NCI-H128 (cell line): Measurements from ENCODE around the gene L1CAM.

ENCODE experiments used
- DNase-seq: peaks from one replicate; lab custom pipeline; 2025; ENCODE audit not compliant: unreplicated experiment; lab: John Stamatoyannopoulos, UW

L1CAM gene

GRCh38 chrX:153885968-153886903 lies at the start of gene L1CAM:
L1CAM (minus strand) TSS chrX:153886173; CDS start chrX:153875836, 10,337 bp downstream.
- no peak for DNase-seq

- no peak for DNase-seq
These were observed 49.4 kb upstream of the L1CAM start for GRCh38 chrX:153935326-153935851.

- peak; percentile 30 for DNase-seq
These were observed 48.9 kb upstream of the L1CAM start, which contains the start of gene NAA10 for GRCh38 chrX:153934762-153935325. NAA10 (minus strand) TSS chrX:153935037; CDS start chrX:153934904, 133 bp downstream.

DNA sequence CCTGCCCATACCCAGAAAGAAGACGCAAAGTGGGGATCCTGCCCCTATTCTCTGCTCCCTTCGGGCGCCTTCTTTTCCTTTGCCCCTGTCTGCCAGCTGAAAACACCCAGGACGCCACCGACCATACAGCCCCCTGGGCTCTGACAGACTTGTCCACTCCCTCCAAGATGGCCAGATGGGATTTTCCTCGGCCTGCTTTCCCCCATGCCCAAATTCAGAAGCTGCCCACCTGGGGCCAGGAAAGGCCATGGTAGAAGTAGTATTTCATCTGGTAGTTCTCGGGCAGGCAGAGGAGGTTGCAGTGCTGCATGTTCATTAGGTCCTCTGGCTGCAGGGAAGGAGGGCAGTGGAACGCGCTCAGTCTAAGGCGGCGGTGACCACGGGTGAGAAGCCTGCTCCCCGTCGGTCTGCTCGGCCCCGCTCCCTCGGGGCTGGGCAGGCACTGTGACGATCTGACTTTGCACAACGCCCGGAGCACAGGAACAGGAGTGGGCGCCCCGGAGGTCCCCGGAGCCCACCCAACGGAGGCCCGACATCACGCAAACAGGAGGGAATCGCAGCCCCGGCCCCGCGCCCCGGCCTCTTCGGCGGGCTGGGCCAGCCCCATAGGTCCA lies 48.3 kb upstream of the L1CAM start:
- DNase-seq = no peak

DNA sequence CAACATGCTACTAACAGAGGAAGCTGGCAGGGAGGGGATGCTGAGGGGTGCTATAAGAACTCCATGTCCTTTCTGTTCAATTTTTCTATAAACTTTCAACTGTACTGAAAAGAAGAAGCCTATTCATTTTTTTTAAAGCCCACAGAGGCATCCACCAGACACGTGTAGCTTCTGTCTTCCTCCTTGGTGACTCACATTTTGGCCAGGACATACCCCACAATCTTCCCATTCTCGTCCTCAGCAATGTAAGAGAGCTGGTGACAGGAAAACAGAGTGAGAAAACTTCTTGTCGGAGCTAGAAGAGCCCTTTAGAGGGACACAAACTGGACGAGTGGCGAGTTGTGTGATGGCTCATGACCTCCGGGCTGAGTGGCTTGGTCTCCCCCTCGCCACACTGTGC lies 47.8 kb upstream of the L1CAM start:
- DNase-seq = no peak

- no peak for DNase-seq
These were observed 46.4 kb upstream of the L1CAM start for GRCh38 chrX:153932220-153932915.

- no peak for DNase-seq
These were observed 45.8 kb upstream of the L1CAM start for GRCh38 chrX:153931748-153932147.

DNA sequence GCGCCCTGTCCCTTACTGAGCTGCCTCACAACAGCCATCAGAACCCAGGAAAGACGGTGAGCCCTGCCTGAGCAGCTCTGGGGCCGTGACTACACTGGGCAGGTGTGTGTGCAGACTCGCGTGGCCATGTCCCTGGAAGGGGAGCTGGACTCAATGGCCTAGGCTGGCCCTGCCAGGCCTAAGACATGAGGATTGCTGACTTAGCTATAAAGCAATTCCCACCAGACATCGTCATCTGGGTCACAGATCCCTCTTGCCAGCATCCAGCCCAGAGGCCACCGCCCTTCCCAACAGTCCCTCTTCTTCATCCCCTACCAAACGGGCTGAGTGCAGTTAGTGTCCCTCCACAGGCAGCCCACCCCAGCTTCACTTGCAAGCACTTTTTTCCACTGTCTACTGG lies 45.2 kb upstream of the L1CAM start:
- DNase-seq = no peak

DNA sequence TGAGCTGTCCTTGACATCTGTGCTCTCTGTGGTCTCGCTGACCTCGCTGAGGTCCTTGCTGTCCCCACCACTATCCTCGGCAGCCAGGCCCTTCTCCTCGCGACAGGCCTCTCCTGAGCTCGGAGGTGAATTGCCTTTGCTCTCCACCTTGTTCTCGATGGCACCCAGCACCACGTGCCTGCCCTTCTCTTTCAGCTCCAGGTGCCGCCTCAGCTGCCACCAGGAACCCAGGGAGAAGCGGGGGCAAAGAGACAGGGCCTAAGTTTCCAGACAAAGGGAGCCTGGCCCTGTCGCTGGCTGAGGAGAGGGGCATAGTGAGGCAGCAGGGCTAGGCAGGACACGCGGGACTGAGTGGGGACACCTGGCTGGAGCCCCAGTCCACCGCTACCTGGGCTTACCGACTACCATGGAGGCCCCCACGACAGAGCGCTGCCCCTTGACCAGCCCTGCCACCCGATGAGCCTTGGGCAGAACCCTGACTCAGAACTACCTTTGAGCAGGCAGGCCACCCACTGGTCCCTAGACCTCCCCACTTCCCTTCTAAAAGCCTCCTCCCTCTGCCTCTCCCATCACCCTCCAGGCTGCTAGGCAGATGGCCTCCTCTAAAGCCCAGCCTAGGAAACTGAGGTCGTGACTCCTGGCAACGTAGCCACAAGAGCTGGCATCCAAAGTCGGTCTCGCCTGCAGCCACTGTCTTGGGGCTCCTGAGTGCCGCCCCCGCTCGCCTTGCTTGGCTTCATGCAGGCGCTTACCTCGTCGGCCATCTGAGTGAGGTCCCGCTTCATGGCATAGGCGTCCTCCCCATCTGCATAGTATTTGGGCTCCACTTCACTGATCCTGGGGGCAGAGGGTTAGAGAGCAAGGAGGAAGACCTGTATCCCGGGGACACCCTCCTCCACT lies 44.3 kb upstream of the L1CAM start:
- DNase-seq = no peak

DNA sequence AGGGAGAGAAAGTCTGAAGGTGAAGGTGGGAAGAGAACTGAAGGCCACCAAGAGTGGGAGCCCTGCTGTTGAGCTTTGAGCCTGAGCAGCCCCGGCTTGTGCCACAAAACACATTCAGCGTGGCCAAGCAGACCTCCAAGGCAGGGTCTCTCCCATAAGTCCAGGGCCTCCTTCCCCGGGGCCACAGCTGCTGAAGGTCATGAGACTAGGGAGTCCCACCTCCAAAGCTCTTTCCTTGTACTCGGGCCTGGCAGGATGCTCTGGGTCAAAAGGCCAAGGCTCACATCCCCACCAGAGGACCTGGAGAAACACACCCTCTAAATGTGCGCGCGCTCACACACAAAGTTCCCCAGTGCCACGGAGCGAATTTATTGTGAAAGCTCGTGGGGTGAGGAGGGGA lies 43.6 kb upstream of the L1CAM start:
- DNase-seq = no peak

DNA sequence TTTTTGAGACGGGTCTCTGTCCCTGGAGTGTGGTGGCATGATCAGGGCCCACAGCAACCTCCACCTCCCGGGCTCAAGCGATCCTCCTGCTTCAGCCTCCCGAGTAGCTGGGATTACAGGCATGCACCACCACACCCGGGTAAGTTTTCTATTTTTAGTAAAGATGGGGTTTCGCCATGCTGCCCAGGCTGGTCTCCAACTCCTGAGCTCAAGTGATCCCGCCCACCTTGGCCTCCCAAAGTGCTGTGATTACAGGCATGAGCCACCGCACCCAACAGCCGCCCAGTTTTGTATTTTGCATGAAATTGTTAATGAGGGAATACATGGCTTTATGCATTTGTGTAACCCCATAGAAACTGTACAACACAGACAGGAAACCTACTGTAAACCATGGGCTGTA lies 42.9 kb upstream of the L1CAM start:
- DNase-seq = no peak

- peak; percentile 90 for DNase-seq
These were observed 42.2 kb upstream of the L1CAM start for GRCh38 chrX:153927922-153928760.

DNA sequence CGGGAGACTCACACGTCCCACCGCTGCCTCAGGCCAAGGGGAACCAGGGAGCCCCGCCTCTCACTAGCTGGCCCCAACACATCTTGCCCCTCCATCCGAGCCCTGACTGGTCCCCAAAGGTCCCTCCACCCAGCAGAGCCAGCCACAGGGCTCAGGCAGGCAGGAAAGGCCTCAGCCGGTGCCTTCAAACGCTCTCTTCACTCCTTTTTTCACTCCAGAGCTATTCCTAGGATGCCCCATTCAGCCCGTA lies 41.6 kb upstream of the L1CAM start:
- no peak for DNase-seq

GRCh38 chrX:153926858-153927671 lies 41.1 kb upstream of the L1CAM start:
- no peak for DNase-seq

DNA sequence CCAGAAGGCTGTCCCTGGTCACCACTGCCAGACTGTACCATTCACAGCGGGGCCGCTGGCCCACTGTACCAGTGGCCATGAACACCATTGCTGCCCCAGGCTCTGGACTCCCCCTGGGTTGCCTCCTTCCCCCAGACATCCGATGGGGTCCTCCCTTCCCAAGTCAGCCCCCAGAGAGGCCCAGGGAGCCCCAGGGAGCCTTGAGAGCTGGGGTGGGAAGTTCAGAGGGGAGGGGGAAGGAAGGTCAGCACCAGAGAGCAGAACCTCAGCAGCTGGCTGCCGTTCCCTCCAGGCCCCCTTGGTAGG lies 40.5 kb upstream of the L1CAM start:
- DNase-seq = no peak

- DNase-seq = no peak
These were observed 40.0 kb upstream of the L1CAM start, which contains the start of gene ARHGAP4 for GRCh38 chrX:153925739-153926551. ARHGAP4 (minus strand) TSS chrX:153926264; CDS start chrX:153926202, 62 bp downstream.

GRCh38 chrX:153925387-153925738 lies 39.4 kb upstream of the L1CAM start:
- DNase-seq = no peak
